Measurements from ENCODE around the gene GLIS1. TPM values are rescaled to one million over a fixed set of nuclear protein-coding genes. Genes with fewer than 3 reads are reported as not detected.

GLIS1 gene
- total and polyA plus RNA-seq, 2 experiments from 2014 or later: 0.26 to 0.31 TPM

- Histone ChIP-seq H3K4me1 (ENCODE audit: insufficient read depth) (no peaks in the 10 kb centered on the region), H2AFZ (no peak overlapping the region), H3K27ac (ENCODE audit: low read depth) (no peak overlapping the region), H3K36me3 (ENCODE audit: insufficient read depth) (no peaks in the 10 kb centered on the region), H3K27me3 (ENCODE audit: insufficient read depth) (no peaks in the 10 kb centered on the region), H3K4me2 (no peak overlapping the region), H4K20me1 (replicated peaks; ENCODE audit: insufficient read depth) (no peaks in the 10 kb centered on the region), H3K79me2 (replicated peaks; ENCODE audit: insufficient read depth) (no peaks in the 10 kb centered on the region), H3F3A (replicated peaks; ENCODE audit: low read depth) (no peaks in the 10 kb centered on the region), H3K4me3 (no peak overlapping the region), H3K9me2 (ENCODE audit: insufficient read depth) (no peaks in the 10 kb centered on the region)
- Mint-ChIP-seq H3K4me3 (no peak overlapping the region), H3K36me3 (ENCODE audit: low read depth) (no peaks in the 10 kb centered on the region), H3K9me3 (no peaks in the 10 kb centered on the region), H3K4me1 (peaks cover 15% of the 10 kb centered on the region), H3K27me3 (ENCODE audit: insufficient read depth, low read depth, poor library complexity) (peaks cover 14% of the 10 kb centered on the region), H3K27ac (no peak overlapping the region)
- DNase-seq (ENCODE audit: low spot score) (no peak), ATAC-seq (no peak)
- TF ChIP-seq ZNF331 (CRISPR knock-in tag; IDR thresholded peaks at IDR 0.05; ENCODE audit: low read depth): no peak
- TF ChIP-seq EZH2phosphoT487 (IDR thresholded peaks at IDR 0.05; ENCODE audit: unreplicated experiment): no peak
- no peak for TF ChIP-seq ETS1 (IDR thresholded peaks at IDR 0.05)
- no peak for TF ChIP-seq REST (IDR thresholded peaks at IDR 0.05; ENCODE audit: unreplicated experiment)
- no peak for TF ChIP-seq ZNF114 (CRISPR knock-in tag; IDR thresholded peaks at IDR 0.05)
Observed at GRCh38 chr1:53521924-53522552, 216.9 kb downstream of the GLIS1 start.

GRCh38 chr1:53520481-53520880 is 218.5 kb downstream of the GLIS1 start:
- H3K36me3 ChIP-seq (ENCODE audit: insufficient read depth): no peaks in the 10 kb centered on the region
- Mint-ChIP-seq H3K4me3 (no peak overlapping the region), H3K9me3 (no peaks in the 10 kb centered on the region), H3K4me1 (no peaks in the 10 kb centered on the region; the same call in 2 of the 3 replicates), H3K36me3 (ENCODE audit: low read depth) (no peaks in the 10 kb centered on the region), H3K27ac (no peak overlapping the region), H3K27me3 (ENCODE audit: insufficient read depth, low read depth, poor library complexity) (peaks cover 6% of the 10 kb centered on the region)
- H2AFZ ChIP-seq: no peak overlapping the region
- no peak for DNase-seq (ENCODE audit: low spot score)
- H3K27ac ChIP-seq (ENCODE audit: low read depth): no peak overlapping the region
- no peaks in the 10 kb centered on the region for H4K20me1 ChIP-seq (replicated peaks; ENCODE audit: insufficient read depth)
- H3K4me1 ChIP-seq (ENCODE audit: insufficient read depth): no peaks in the 10 kb centered on the region
- H3K79me2 ChIP-seq (replicated peaks; ENCODE audit: insufficient read depth): no peaks in the 10 kb centered on the region
- H3K4me2 ChIP-seq: no peak overlapping the region
- no peak for ATAC-seq
- H3K9me2 ChIP-seq (ENCODE audit: insufficient read depth): no peaks in the 10 kb centered on the region
- H3K4me3 ChIP-seq: no peak overlapping the region
- no peaks in the 10 kb centered on the region for H3F3A ChIP-seq (replicated peaks; ENCODE audit: low read depth)
- no peaks in the 10 kb centered on the region for H3K27me3 ChIP-seq (ENCODE audit: insufficient read depth)
- TF ChIP-seq ZNF462 (CRISPR knock-in tag; IDR thresholded peaks at IDR 0.05): no peak
- TF ChIP-seq CTCF (conservative IDR thresholded peaks at IDR 0.05; ENCODE audit: low read depth in 2 of 2): no peak
- TF ChIP-seq ZNF331 (CRISPR knock-in tag; IDR thresholded peaks at IDR 0.05; ENCODE audit: low read depth): no peak

Data from GM23338 (cell line).